AG04450 (cell line): ENCODE measurements around the gene CNN3. TPM values are rescaled to one million over a fixed set of nuclear protein-coding genes. Genes with fewer than 3 reads are reported as not detected.

Source experiments
- CTCF ChIA-PET: fragments of 300-600, 350-600 bp; formaldehyde crosslinking; extraction: SDS; loops from one replicate; lab custom pipeline; 2022; ENCODE audit warnings: antibody characterized with exemption, inconsistent platforms; lab: Charles Lee
- POLR2A ChIA-PET: fragments of 350-600 bp; formaldehyde crosslinking; extraction: SDS; loops from one replicate; lab custom pipeline; 2021; ENCODE audit warnings: antibody characterized with exemption, inconsistent platforms; lab: Yijun Ruan, JAX
- DNase-seq: peaks from one replicate; pipeline ENCODE4 v3.0.0-alpha.2; 2011; ENCODE audit warnings: low read depth, low spot score
- H3K27ac ChIP-seq: one replicate; pipeline ENCODE4 v1.5.1; 2012; ENCODE audit warnings: low read depth, low read length, control low read depth
- H3K27me3 ChIP-seq: one replicate; pipeline ENCODE4 v1.6.0; 2012; ENCODE audit warnings: low read length; ENCODE audit not compliant: control insufficient read depth, insufficient read depth
- H3K4me3 ChIP-seq: 2 replicates; pipeline ENCODE4 v1.5.1; 2011; ENCODE audit warnings: mild to moderate bottlenecking, low read depth, low read length, control low read depth
- H3K9me3 ChIP-seq: 2 replicates; pipeline ENCODE4 v1.5.1; 2012; ENCODE audit warnings: low read length; ENCODE audit not compliant: control insufficient read depth, insufficient read depth
- CTCF ChIP-seq: IDR thresholded peaks from 2 replicates; pipeline ENCODE4 v1.5.1; 2011; ENCODE audit warnings: low read depth, low read length, control low read depth, inconsistent platforms
- polyA plus RNA-seq: library from polyadenylated mRNA; depleted of rRNA; stranded (reverse); fragments of >200 nt; gene quantifications from 2 replicates; pipeline ENCODE4 v1.2.3, GENCODE V29; 2011

The CNN3 gene
- polyA plus RNA-seq, 1 experiment, result 438 TPM

- no peak for DNase-seq
- H3K9me3 ChIP-seq, result no peaks in the 10 kb centered on the region
- no peak for TF ChIP-seq CTCF
- no peak overlapping the region for H3K4me3 ChIP-seq
- H3K27ac ChIP-seq, result no peak overlapping the region
- ChIA-PET POLR2A (no interaction called here), CTCF (no interaction called here)
- no peaks in the 10 kb centered on the region for H3K27me3 ChIP-seq
Observed at GRCh38 chr1:94906382-94906781, 20.5 kb downstream of the CNN3 start.

GRCh38 chr1:94905207-94905606 is 21.7 kb downstream of the CNN3 start:
- no peak overlapping the region for H3K4me3 ChIP-seq
- no peaks in the 10 kb centered on the region for H3K9me3 ChIP-seq
- no peak overlapping the region for H3K27ac ChIP-seq
- DNase-seq, result no peak
- POLR2A ChIA-PET, result no interaction called here
- TF ChIP-seq CTCF, result no peak
- CTCF ChIA-PET, result no interaction called here
- H3K27me3 ChIP-seq, result no peaks in the 10 kb centered on the region

GRCh38 chr1:94903280-94904009 is 23.5 kb downstream of the CNN3 start:
- no peaks in the 10 kb centered on the region for H3K9me3 ChIP-seq
- no peaks in the 10 kb centered on the region for H3K27me3 ChIP-seq
- CTCF ChIA-PET, result interaction anchor here (0.7 to 3.5 kb wide), 3 partner anchors 49 to 140 kb away, joined by 3 to 16 read pairs (median 15); no protein-coding TSS in a partner anchor
- H3K27ac ChIP-seq, result no peak overlapping the region
- H3K4me3 ChIP-seq, result no peak overlapping the region
- DNase-seq, result no peak
- no peak for TF ChIP-seq CTCF
- POLR2A ChIA-PET, result no interaction called here

DNA sequence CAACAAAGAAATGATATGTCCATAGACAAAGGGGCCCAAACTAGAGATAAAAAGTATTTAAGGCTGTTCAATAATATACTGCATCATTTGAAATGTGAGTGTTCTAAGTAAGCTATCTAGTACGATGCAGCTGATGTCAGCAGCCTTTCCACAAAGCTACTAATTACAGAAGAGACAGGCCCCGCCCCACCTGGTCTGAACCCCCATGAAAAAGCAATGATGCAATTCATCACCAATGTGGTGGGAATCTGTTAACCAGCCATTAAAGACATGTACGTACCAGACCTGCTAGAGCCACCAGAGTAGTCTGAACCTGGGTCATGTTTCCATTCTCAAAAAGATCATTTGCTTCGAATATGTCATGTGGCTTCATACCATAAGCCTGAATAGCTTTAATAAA is 25.1 kb downstream of the CNN3 start:
- no peak overlapping the region for H3K4me3 ChIP-seq
- H3K27ac ChIP-seq, result no peak overlapping the region
- no peak for DNase-seq
- TF ChIP-seq CTCF, result no peak
- ChIA-PET POLR2A (no interaction called here), CTCF (interaction anchor here (1.1 to 3.5 kb wide), 6 partner anchors 10 to 143 kb away, joined by 3 to 16 read pairs (median 7); no protein-coding TSS in a partner anchor)
- H3K27me3 ChIP-seq, result no peaks in the 10 kb centered on the region
- H3K9me3 ChIP-seq, result no peaks in the 10 kb centered on the region

GRCh38 chr1:94899756-94900155 is 27.2 kb downstream of the CNN3 start:
- ChIA-PET POLR2A (interaction anchor here (1.0 kb wide), 1 partner anchor 27 kb away, joined by 3 read pairs; the partner anchor contains the start of gene CNN3), CTCF (interaction anchor here (0.6 to 3.4 kb wide), 4 partner anchors 45 to 423 kb away, joined by 4 to 25 read pairs (median 6); no protein-coding TSS in a partner anchor)
- Histone ChIP-seq H3K27ac (no peak overlapping the region), H3K27me3 (no peaks in the 10 kb centered on the region), H3K9me3 (no peaks in the 10 kb centered on the region), H3K4me3 (no peak overlapping the region)
- TF ChIP-seq CTCF, result no peak
- no peak for DNase-seq
